ENCODE measurements around the gene IFT57.

DNA sequence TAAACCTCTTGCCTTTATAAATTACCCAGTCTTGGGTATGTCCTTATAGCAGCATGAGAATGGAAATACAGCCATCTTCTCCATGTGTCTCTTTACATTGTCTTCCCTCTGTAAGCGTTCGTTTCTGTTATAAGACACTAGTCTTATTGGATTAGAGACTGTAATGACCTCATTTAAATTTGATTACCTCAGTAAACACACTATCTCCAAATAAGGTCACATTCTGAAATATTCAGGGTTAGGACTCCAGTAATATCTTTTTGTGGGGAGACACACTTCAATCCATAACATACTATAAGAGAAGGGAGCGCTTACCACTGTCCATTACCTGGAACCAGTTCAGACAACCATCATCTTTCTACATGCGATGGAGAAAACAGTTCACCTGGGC is 97.1 kb downstream of the IFT57 start:
- TF ChIP-seq SMARCC2 (IDR thresholded peaks at IDR 0.05; ENCODE audit: low read depth), result no peak
- no peak for TF ChIP-seq RCOR1 (IDR thresholded peaks at IDR 0.05; ENCODE audit: borderline replicate concordance in 1 of 2, low read depth in 2 of 2, low read length in 2 of 2)
- no peak for TF ChIP-seq ZNF282 (CRISPR knock-in tag; IDR thresholded peaks at IDR 0.05)
- TF ChIP-seq MCM3 (IDR thresholded peaks at IDR 0.05), result no peak
